Liver (tissue), 9 donors: Measurements from ENCODE around the gene PSD4. TPM values are rescaled to one million over a fixed set of nuclear protein-coding genes. Genes with fewer than 3 reads are reported as not detected.

ENCODE experiments used
- DNase-seq: peaks from one replicate; pipeline ENCODE4 v3.0.0-alpha.2; 2017; ENCODE audit warnings: low spot score
- H3K27ac ChIP-seq, 2 donors: one replicate each; pipeline ENCODE4 v1.7.0; 2013; ENCODE audit warnings: inconsistent platforms in 2 of 2, low read length in 2 of 2, control low read depth in 1 of 2, low read depth in 1 of 2, mild to moderate bottlenecking in 1 of 2
- H3K27me3 ChIP-seq, 4 donors: one replicate each; pipeline versions ENCODE4 v1.6.1 to v1.7.0; 2013; ENCODE audit warnings: low read length in 3 of 4, inconsistent platforms in 1 of 4, mild to moderate bottlenecking in 1 of 4, moderate library complexity in 1 of 4; ENCODE audit not compliant: control insufficient read depth in 4 of 4, insufficient read depth in 4 of 4
- H3K36me3 ChIP-seq, 4 donors: one replicate each; pipeline versions ENCODE4 v1.6.1 to v1.7.0; 2013; ENCODE audit warnings: low read length in 3 of 4, mild to moderate bottlenecking in 3 of 4, low read depth in 1 of 4, moderate library complexity in 1 of 4; ENCODE audit not compliant: control insufficient read depth in 4 of 4, insufficient read depth in 3 of 4
- H3K4me1 ChIP-seq, 4 donors: one replicate each; pipeline versions ENCODE4 v1.6.1 to v1.7.0; 2013; ENCODE audit warnings: low read length in 3 of 4, mild to moderate bottlenecking in 3 of 4, moderate library complexity in 1 of 4; ENCODE audit not compliant: control insufficient read depth in 4 of 4, insufficient read depth in 4 of 4
- H3K4me3 ChIP-seq, 3 donors: one replicate each; pipeline versions ENCODE4 v1.6.1 to v1.7.0; 2013; ENCODE audit warnings: low read length in 3 of 3, control low read depth in 1 of 3, low read depth in 1 of 3, mild to moderate bottlenecking in 1 of 3
- H3K9ac ChIP-seq, 2 donors: one replicate each; pipeline ENCODE4 v1.7.0; 2013; ENCODE audit warnings: low read length in 2 of 2, mild to moderate bottlenecking in 2 of 2, moderate library complexity in 2 of 2, control low read depth in 1 of 2, low read depth in 1 of 2
- H3K9me3 ChIP-seq, 4 donors: one replicate each; pipeline versions ENCODE4 v1.6.1 to v1.7.0; 2013; ENCODE audit warnings: low read length in 3 of 4; ENCODE audit not compliant: control insufficient read depth in 4 of 4
- ATF3 ChIP-seq: IDR thresholded peaks from 2 replicates; pipeline ENCODE4 v1.6.1; 2016; ENCODE audit warnings: antibody characterized with exemption
- CTCF ChIP-seq: fragments of 150-350 bp; IDR thresholded peaks from 2 replicates; pipeline ENCODE4 v1.5.1; 2017; ENCODE audit warnings: improper control_type of control experiment, low read depth, low read length; ENCODE audit not compliant: missing input control
- EGR1 ChIP-seq, 2 donors: IDR thresholded peaks; 2 replicates each; pipeline ENCODE4 v1.6.1; 2016 to 2018; ENCODE audit warnings: antibody characterized with exemption in 2 of 2, low read depth in 2 of 2
- FOXA1 ChIP-seq: IDR thresholded peaks from 2 replicates; pipeline ENCODE4 v1.6.1; 2016; ENCODE audit warnings: antibody characterized with exemption
- FOXA2 ChIP-seq: IDR thresholded peaks from 2 replicates; pipeline ENCODE4 v1.6.1; 2016; ENCODE audit warnings: antibody characterized with exemption
- GABPA ChIP-seq, 2 donors: IDR thresholded peaks in 1 of 2; conservative IDR thresholded peaks in 1 of 2; 2 replicates each; pipeline ENCODE4 v1.6.1; 2016; ENCODE audit warnings: antibody characterized with exemption in 2 of 2, mild to moderate bottlenecking in 1 of 2, moderate library complexity in 1 of 2
- HNF4A ChIP-seq, 2 donors: conservative IDR thresholded peaks; 2 replicates each; pipeline ENCODE4 v1.6.1; 2016; ENCODE audit warnings: antibody characterized with exemption in 2 of 2, mild to moderate bottlenecking in 2 of 2
- HNF4G ChIP-seq: IDR thresholded peaks from 2 replicates; pipeline ENCODE4 v1.6.1; 2016; ENCODE audit warnings: antibody characterized with exemption
- JUND ChIP-seq, 2 donors: IDR thresholded peaks; 2 replicates each; pipeline ENCODE4 v1.6.1; 2016; ENCODE audit warnings: antibody characterized with exemption in 2 of 2
- MAX ChIP-seq: IDR thresholded peaks from 2 replicates; pipeline ENCODE4 v1.6.1; 2016; ENCODE audit warnings: antibody characterized with exemption
- NR2F2 ChIP-seq: IDR thresholded peaks from 2 replicates; pipeline ENCODE4 v1.6.1; 2016; ENCODE audit warnings: antibody characterized with exemption
- RAD21 ChIP-seq, 2 donors: IDR thresholded peaks; 2 replicates each; pipeline ENCODE4 v1.6.1; 2016; ENCODE audit warnings: antibody characterized with exemption in 2 of 2, mild to moderate bottlenecking in 2 of 2
- RXRA ChIP-seq, 2 donors: IDR thresholded peaks; 2 replicates each; pipeline ENCODE4 v1.6.1; 2017 to 2018; ENCODE audit warnings: antibody characterized with exemption in 2 of 2, mild to moderate bottlenecking in 1 of 2
- SP1 ChIP-seq: IDR thresholded peaks from 2 replicates; pipeline ENCODE4 v1.6.1; 2018; ENCODE audit warnings: antibody characterized with exemption, mild to moderate bottlenecking
- TAF1 ChIP-seq: conservative IDR thresholded peaks from 2 replicates; pipeline ENCODE4 v1.6.1; 2016; ENCODE audit warnings: antibody characterized with exemption, mild to moderate bottlenecking
- YY1 ChIP-seq: IDR thresholded peaks from 2 replicates; pipeline ENCODE4 v1.6.1; 2016; ENCODE audit warnings: antibody characterized with exemption, mild to moderate bottlenecking
- WGBS: extraction: QIAGEN DNeasy Blood & Tissue Kit; methylation state at CpG from one replicate; pipeline ENCODE4 v1.1.7; 2013; 5-methylcytosine and 5-hydroxymethylcytosine counted together
- polyA plus RNA-seq, 2 donors: library from polyadenylated mRNA; stranded (reverse) in 1 of 2; unstranded in 1 of 2; fragments of 200-250 nt in 1 of 2; fragments of >200 nt in 1 of 2; fragmentation: Nextera tagmentation in 1 of 2; extraction: Ambion mirVana in 1 of 2; gene quantifications; one replicate each; pipeline versions ENCODE4 v1.2.1 to v1.2.3, GENCODE V29; 2013 to 2015
- total RNA-seq, 2 donors: library from RNA; depleted of rRNA; stranded (reverse); fragments of >200 nt; gene quantifications; one replicate each; pipeline ENCODE4 v1.2.3, GENCODE V29; 2014
- TF ChIP-seq, protein P1 (sequence below): IDR thresholded peaks from 2 replicates; pipeline ENCODE4 v1.6.1; 2016; ENCODE audit warnings: antibody characterized with exemption, mild to moderate bottlenecking
- donor health status: healthy.
- donor health status: healthy.
- donor health status: healthy.
- donor health status: healthy.
- donor health status: healthy.

Gene PSD4
- total and polyA plus RNA-seq, 4 donors: 16.4 to 83.2 (median 34.4) TPM

- peaks cover 0 to 5% (median 2%) of the 10 kb centered on the region in 4 donors for H3K4me1 ChIP-seq
- H3K36me3 ChIP-seq: no peaks in the 10 kb centered on the region
- no peak overlapping the region for H3K9ac ChIP-seq
- TF ChIP-seq GABPA (IDR thresholded peaks at IDR 0.05 in 1 of 2, conservative IDR thresholded peaks at IDR 0.05 in 1 of 2) (no peak), FOXA1 (no peak), RAD21 (IDR thresholded peaks at IDR 0.05) (no peak), HNF4G (no peak), CTCF (no peak), HNF4A (conservative IDR thresholded peaks at IDR 0.05) (no peak), EGR1 (IDR thresholded peaks at IDR 0.05; ENCODE audit: low read depth in 2 of 2) (no peak), ATF3 (no peak), YY1 (no peak), RXRA (IDR thresholded peaks at IDR 0.05) (no peak), FOXA2 (no peak), NR2F2 (no peak), SP1 (no peak), JUND (IDR thresholded peaks at IDR 0.05) (no peak), TAF1 (no peak)
- TF ChIP-seq, protein P1, sequence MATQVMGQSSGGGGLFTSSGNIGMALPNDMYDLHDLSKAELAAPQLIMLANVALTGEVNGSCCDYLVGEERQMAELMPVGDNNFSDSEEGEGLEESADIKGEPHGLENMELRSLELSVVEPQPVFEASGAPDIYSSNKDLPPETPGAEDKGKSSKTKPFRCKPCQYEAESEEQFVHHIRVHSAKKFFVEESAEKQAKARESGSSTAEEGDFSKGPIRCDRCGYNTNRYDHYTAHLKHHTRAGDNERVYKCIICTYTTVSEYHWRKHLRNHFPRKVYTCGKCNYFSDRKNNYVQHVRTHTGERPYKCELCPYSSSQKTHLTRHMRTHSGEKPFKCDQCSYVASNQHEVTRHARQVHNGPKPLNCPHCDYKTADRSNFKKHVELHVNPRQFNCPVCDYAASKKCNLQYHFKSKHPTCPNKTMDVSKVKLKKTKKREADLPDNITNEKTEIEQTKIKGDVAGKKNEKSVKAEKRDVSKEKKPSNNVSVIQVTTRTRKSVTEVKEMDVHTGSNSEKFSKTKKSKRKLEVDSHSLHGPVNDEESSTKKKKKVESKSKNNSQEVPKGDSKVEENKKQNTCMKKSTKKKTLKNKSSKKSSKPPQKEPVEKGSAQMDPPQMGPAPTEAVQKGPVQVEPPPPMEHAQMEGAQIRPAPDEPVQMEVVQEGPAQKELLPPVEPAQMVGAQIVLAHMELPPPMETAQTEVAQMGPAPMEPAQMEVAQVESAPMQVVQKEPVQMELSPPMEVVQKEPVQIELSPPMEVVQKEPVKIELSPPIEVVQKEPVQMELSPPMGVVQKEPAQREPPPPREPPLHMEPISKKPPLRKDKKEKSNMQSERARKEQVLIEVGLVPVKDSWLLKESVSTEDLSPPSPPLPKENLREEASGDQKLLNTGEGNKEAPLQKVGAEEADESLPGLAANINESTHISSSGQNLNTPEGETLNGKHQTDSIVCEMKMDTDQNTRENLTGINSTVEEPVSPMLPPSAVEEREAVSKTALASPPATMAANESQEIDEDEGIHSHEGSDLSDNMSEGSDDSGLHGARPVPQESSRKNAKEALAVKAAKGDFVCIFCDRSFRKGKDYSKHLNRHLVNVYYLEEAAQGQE: no peak
- DNase-seq: no peak
- no peaks in the 10 kb centered on the region for H3K9me3 ChIP-seq
- H3K4me3 ChIP-seq: no peak overlapping the region
- H3K27ac ChIP-seq: no peak overlapping the region
- 82% methylated on average over 8 of the region's 8 CpGs for WGBS
- no peaks in the 10 kb centered on the region for H3K27me3 ChIP-seq
Observed at GRCh38 chr2:113148606-113149552, 24.9 kb upstream of the PSD4 start.

GRCh38 chr2:113149553-113150257 is 24.1 kb upstream of the PSD4 start:
- no peak for DNase-seq
- no peaks in the 10 kb centered on the region for H3K9me3 ChIP-seq
- WGBS: 94% methylated on average over 1 of the region's 1 CpG
- H3K9ac ChIP-seq: no peak overlapping the region
- no peaks in the 10 kb centered on the region for H3K27me3 ChIP-seq
- H3K4me3 ChIP-seq: no peak overlapping the region
- H3K4me1 ChIP-seq: peaks cover 0 to 5% (median 2%) of the 10 kb centered on the region in 4 donors
- no peak overlapping the region for H3K27ac ChIP-seq
- no peaks in the 10 kb centered on the region for H3K36me3 ChIP-seq
- TF ChIP-seq JUND (IDR thresholded peaks at IDR 0.05) (no peak), RXRA (IDR thresholded peaks at IDR 0.05) (no peak), RAD21 (IDR thresholded peaks at IDR 0.05) (no peak), YY1 (no peak), EGR1 (IDR thresholded peaks at IDR 0.05; ENCODE audit: low read depth in 2 of 2) (no peak), GABPA (IDR thresholded peaks at IDR 0.05 in 1 of 2, conservative IDR thresholded peaks at IDR 0.05 in 1 of 2) (no peak), SP1 (no peak), TAF1 (no peak), FOXA1 (no peak), FOXA2 (no peak), MAX (no peak)
